GM12878 (cell line): ENCODE results near the gene OPCML. TPM values are rescaled to one million over a fixed set of nuclear protein-coding genes. Genes with fewer than 3 reads are reported as not detected.

Experiments
- ATAC-seq: fragments of 200-7000 bp; cut with Tn5 transposase; 3 replicates; pipeline ENCODE4 v1.9.1; 2020; ENCODE audit warnings: mild to moderate bottlenecking, moderate library complexity
- BruUV-seq: library from RNA; stranded (reverse); fragments of 400-500 nt; replicated peaks from 2 replicates; lab custom pipeline; 2021; lab: Mats Ljungman, UMichigan
- CTCF ChIA-PET: fragments of 300-600 bp; sonication (Branson Sonifier 250); formaldehyde crosslinking; extraction: SDS; loops from one replicate; lab custom pipeline; 2021; ENCODE audit warnings: inconsistent platforms; lab: Yijun Ruan, JAX
- POLR2A ChIA-PET: fragments of 350-600 bp; formaldehyde crosslinking; extraction: SDS; loops from one replicate; lab custom pipeline; 2021; ENCODE audit warnings: inconsistent platforms; lab: Charles Lee
- RAD21 ChIA-PET: fragments of 300-600 bp; sonication (Branson Sonifier 250); formaldehyde crosslinking; loops from one replicate; lab custom pipeline; 2023; ENCODE audit warnings: antibody characterized with exemption; ENCODE audit not compliant: unreplicated experiment; lab: Charles Lee
- SMC1A ChIA-PET: fragments of 300-600 bp; sonication (Branson Sonifier 250); formaldehyde crosslinking; loops from one replicate; lab custom pipeline; 2023; ENCODE audit not compliant: unreplicated experiment, uncharacterized antibody; lab: Charles Lee
- DNase-seq: peaks from one replicate; pipeline ENCODE4 v3.0.0-alpha.2; 2011; ENCODE audit warnings: low read depth, low spot score
- FAIRE-seq: peaks from 3 replicates; lab custom pipeline; 2011; peaks lifted over from hg19 to GRCh38; lab: Jason Lieb, UNC
- H2AFZ ChIP-seq: 2 replicates; pipeline ENCODE4 v1.6.0; 2011; ENCODE audit warnings: low read depth, low read length, control low read depth; ENCODE audit not compliant: control insufficient read depth
- H3K27ac ChIP-seq: 2 replicates; pipeline ENCODE4 v1.5.1; 2011; ENCODE audit warnings: control low read depth; ENCODE audit not compliant: control insufficient read depth, insufficient read depth
- H3K27me3 ChIP-seq, 2 experiments: replicated peaks in 1 of 2; 2 replicates each; pipeline versions ENCODE4 v1.6.0 to v1.6.1; 2011; ENCODE audit warnings: low read length in 1 of 2; ENCODE audit not compliant: control insufficient read depth in 2 of 2, insufficient read depth in 2 of 2
- H3K36me3 ChIP-seq, 2 experiments: 2 replicates each; pipeline ENCODE4 v1.5.1; 2011; ENCODE audit warnings: low read length in 1 of 2; ENCODE audit not compliant: control insufficient read depth in 2 of 2, insufficient read depth in 2 of 2
- H3K4me1 ChIP-seq: 2 replicates; pipeline ENCODE4 v1.6.1; 2011; ENCODE audit warnings: mild to moderate bottlenecking, low read length, moderate library complexity, mixed read lengths; ENCODE audit not compliant: control insufficient read depth, insufficient read depth
- H3K4me2 ChIP-seq: 2 replicates; pipeline ENCODE4 v1.6.0; 2011; ENCODE audit warnings: control low read depth; ENCODE audit not compliant: control insufficient read depth, insufficient read depth
- H3K4me3 ChIP-seq: fragments of 200-600 bp; sonication (generic); 2 replicates; pipeline ENCODE4 v1.5.1; 2016
- H3K79me2 ChIP-seq: 2 replicates; pipeline ENCODE4 v1.6.0; 2011; ENCODE audit warnings: low read length; ENCODE audit not compliant: control insufficient read depth, insufficient read depth
- H3K9ac ChIP-seq: 2 replicates; pipeline ENCODE4 v1.8.0; 2011; ENCODE audit warnings: low read length, control low read depth, mixed read lengths; ENCODE audit not compliant: control insufficient read depth, insufficient read depth
- H3K9me3 ChIP-seq: replicated peaks from 3 replicates; pipeline ENCODE4 v1.5.1; 2011; ENCODE audit warnings: mild to moderate bottlenecking, low read length; ENCODE audit not compliant: control insufficient read depth, insufficient read depth
- H4K20me1 ChIP-seq: 2 replicates; pipeline ENCODE4 v1.6.0; 2011; ENCODE audit not compliant: control insufficient read depth, insufficient read depth
- CREB1 ChIP-seq: IDR thresholded peaks from 2 replicates; pipeline ENCODE4 v1.6.1; 2012; ENCODE audit warnings: low read depth, mild to moderate bottlenecking, inconsistent platforms
- JUND ChIP-seq: IDR thresholded peaks from 2 replicates; pipeline ENCODE4 v1.6.1; 2012; ENCODE audit warnings: low read depth, mild to moderate bottlenecking, low read length, improper control_type of control experiment, moderate library complexity
- SMARCA5 ChIP-seq: fragments of 450-650 bp; IDR thresholded peaks from 2 replicates; pipeline ENCODE4 v1.6.1; 2017; ENCODE audit warnings: mild to moderate bottlenecking
- TBL1XR1 ChIP-seq: IDR thresholded peaks from 2 replicates; pipeline ENCODE4 v1.6.1; 2012; ENCODE audit warnings: low read depth, low read length, improper control_type of control experiment
- WGBS: methylation state at CpG from one replicate; pipeline ENCODE4 v1.1.6; 2016; ENCODE audit warnings: low lambda C conversion rate; ENCODE audit not compliant: insufficient replicate concordance, insufficient coverage; ENCODE audit errors: missing lambda C conversion rate; 5-methylcytosine and 5-hydroxymethylcytosine counted together
- in situ Hi-C: fragments of 300-500 bp; cut with MboI; formaldehyde crosslinking; loops from 9 replicates; pipeline ENCODE4 v1.14.3; 2018; ENCODE audit warnings: mixed read lengths
- intact Hi-C: fragments of 100-400 bp; cut with micrococcal nuclease; formaldehyde crosslinking; loops from one replicate; pipeline ENCODE4 v1.14.2; 2022; ENCODE audit not compliant: unreplicated experiment
- polyA plus RNA-seq, 11 experiments: library from polyadenylated mRNA; depleted of rRNA in 4 of 11; unstranded in 6 of 11; stranded (reverse) in 5 of 11; fragments of >200 nt; fragmentation: Nextera tagmentation in 4 of 11; fragmentation: Illumina TruSeq in 1 of 11; extraction: Ambion mirVana in 4 of 11; extraction: Trizol in 1 of 11; gene quantifications; 1 replicate in 1 of 11; 2 replicates in 10 of 11; pipeline versions ENCODE4 v1.2.1 to v1.2.3, GENCODE V29; 2011 to 2016; ENCODE audit warnings: inconsistent platforms in 2 of 11, missing spikeins in 2 of 11, low read depth in 1 of 11
- total RNA-seq, 4 experiments: library from RNA; depleted of rRNA in 3 of 4; stranded (reverse); fragments of >200 nt in 3 of 4; fragmentation: Illumina TruSeq in 1 of 4; extraction: Trizol in 1 of 4; gene quantifications; 2 replicates each; pipeline versions ENCODE4 v1.2.1 to v1.2.3, GENCODE V29; 2013 to 2021
- TF ChIP-seq, protein P1 (sequence below): IDR thresholded peaks from 2 replicates; pipeline ENCODE4 v1.6.1; 2011; ENCODE audit warnings: mild to moderate bottlenecking, low read depth, low read length, moderate library complexity; ENCODE audit not compliant: insufficient replicate concordance
- TF ChIP-seq, protein P2 (sequence below): fragments of 450-650 bp; IDR thresholded peaks from 2 replicates; pipeline ENCODE4 v1.6.1; 2016; ENCODE audit warnings: mild to moderate bottlenecking

Gene OPCML
- total and polyA plus RNA-seq, 10 of the 15 experiments (the other 5 are each of a cell fraction or from before 2014, with no cell fraction given): 0.84 TPM; not detected in 9

DNA sequence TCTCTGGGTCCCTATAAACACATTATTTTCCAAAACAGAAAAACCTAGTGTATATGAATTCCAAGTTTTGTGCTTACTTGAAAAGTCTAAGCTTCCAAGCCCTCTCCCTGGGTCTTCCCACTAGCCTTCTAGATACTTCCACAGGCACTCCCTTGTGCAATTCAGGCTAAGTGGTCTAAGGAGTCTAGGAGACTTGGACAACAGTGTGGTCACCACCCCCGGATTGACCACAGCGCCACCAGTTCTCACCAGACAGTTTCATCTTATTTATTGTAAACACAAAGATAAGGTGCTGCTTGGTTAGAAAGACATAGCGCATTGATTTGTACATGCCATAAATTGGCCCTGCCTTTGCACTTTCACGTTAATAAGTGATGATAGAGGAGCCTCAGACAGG, 623.9 kb downstream of the OPCML start (continued):
- TF ChIP-seq JUND: no peak
- no peak for TF ChIP-seq TBL1XR1
- TF ChIP-seq CREB1: no peak

DNA sequence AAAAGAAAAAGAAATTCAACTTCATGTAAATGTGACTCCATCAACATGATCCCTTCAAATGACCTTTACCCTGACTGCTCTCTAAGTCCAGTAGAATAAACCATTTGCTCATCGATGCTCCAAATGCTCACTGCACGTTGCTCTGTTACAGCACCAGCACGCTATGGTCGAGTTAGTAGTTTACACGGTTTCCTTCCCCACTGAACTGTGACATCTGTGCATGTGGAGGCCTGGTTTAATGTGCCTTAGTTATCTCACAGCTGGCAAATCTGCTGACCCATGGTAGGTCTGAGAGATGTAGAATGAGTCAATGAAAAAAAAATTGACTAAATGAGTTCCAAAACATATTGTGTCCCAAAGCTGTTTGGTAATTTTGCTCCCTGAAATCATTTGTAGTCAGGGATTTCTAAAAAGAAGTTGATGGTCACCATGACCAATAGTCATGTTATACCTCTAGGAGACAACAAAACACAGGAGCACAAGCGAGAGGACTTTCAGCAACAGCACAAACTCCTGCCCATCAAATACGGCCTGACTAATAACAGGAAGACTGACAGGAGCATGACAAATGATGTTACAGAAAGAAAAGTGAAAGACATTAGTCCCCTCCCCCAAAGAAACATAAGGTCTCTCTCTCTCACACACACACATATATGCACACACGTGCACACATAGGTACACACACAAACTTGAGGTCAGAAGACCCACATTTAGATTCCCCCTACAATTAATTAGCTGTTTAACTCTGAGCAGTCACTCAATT, 624.5 kb downstream of the OPCML start:
- no peak for ATAC-seq
- TF ChIP-seq, protein P1, sequence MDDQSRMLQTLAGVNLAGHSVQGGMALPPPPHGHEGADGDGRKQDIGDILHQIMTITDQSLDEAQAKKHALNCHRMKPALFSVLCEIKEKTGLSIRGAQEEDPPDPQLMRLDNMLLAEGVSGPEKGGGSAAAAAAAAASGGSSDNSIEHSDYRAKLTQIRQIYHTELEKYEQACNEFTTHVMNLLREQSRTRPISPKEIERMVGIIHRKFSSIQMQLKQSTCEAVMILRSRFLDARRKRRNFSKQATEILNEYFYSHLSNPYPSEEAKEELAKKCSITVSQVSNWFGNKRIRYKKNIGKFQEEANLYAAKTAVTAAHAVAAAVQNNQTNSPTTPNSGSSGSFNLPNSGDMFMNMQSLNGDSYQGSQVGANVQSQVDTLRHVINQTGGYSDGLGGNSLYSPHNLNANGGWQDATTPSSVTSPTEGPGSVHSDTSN: peak; percentile 31
- no peak for TF ChIP-seq SMARCA5
- TF ChIP-seq, protein P2, sequence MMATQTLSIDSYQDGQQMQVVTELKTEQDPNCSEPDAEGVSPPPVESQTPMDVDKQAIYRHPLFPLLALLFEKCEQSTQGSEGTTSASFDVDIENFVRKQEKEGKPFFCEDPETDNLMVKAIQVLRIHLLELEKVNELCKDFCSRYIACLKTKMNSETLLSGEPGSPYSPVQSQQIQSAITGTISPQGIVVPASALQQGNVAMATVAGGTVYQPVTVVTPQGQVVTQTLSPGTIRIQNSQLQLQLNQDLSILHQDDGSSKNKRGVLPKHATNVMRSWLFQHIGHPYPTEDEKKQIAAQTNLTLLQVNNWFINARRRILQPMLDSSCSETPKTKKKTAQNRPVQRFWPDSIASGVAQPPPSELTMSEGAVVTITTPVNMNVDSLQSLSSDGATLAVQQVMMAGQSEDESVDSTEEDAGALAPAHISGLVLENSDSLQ: peak; percentile 81
- TF ChIP-seq, all 136 proteins: peak for 2
- CTCF ChIA-PET: interaction anchor here (1.1 kb wide), 1 partner anchor 33 kb away, joined by 3 read pairs; no protein-coding TSS in a partner anchor
- intact Hi-C loops: no loop called here
- Histone ChIP-seq H3K4me2 (no peak overlapping the region), H3K9ac (no peak overlapping the region), H3K4me1 (no peaks in the 10 kb centered on the region), H2AFZ (no peak overlapping the region), H3K36me3 (no peaks in the 10 kb centered on the region), H3K4me3 (no peak overlapping the region), H3K9me3 (no peaks in the 10 kb centered on the region), H3K27me3 (no peaks in the 10 kb centered on the region; a peak in 1 of 4 replicates), H3K27ac (no peak overlapping the region), H4K20me1 (no peaks in the 10 kb centered on the region), H3K79me2 (no peaks in the 10 kb centered on the region)
- no TSS peak for BruUV-seq
- SMC1A ChIA-PET: no interaction called here
- RAD21 ChIA-PET: no interaction called here
- DNase-seq (no peak), FAIRE-seq (no peak)
- in situ Hi-C loops: no loop called here
- POLR2A ChIA-PET: no interaction called here
- 43% methylated on average over 8 of the region's 8 CpGs for WGBS
